Progenitor cell of endocrine pancreas (in vitro differentiated cells): ENCODE measurements around the gene FGD3. TPM values are rescaled to one million over a fixed set of nuclear protein-coding genes. Genes with fewer than 3 reads are reported as not detected.

Source experiments
- DNase-seq: peaks from one replicate; pipeline ENCODE4 v3.0.0; 2021; ENCODE audit warnings: low spot score; ENCODE audit not compliant: unreplicated experiment
- H3K27ac Mint-ChIP-seq: 2 replicates; pipeline ENCODE4 v1.8.0; 2021; ENCODE audit warnings: mild to moderate bottlenecking, moderate library complexity, mixed read lengths
- H3K27me3 Mint-ChIP-seq: 2 replicates; pipeline ENCODE4 v1.8.0; 2021; ENCODE audit warnings: mixed read lengths
- H3K36me3 Mint-ChIP-seq: 2 replicates; pipeline ENCODE4 v1.8.0; 2022; ENCODE audit warnings: mixed read lengths; ENCODE audit not compliant: insufficient read depth
- H3K4me1 Mint-ChIP-seq: 2 replicates; pipeline ENCODE4 v1.8.0; 2021; ENCODE audit warnings: low read depth, mixed read lengths
- H3K4me3 Mint-ChIP-seq: 2 replicates; pipeline ENCODE4 v1.8.0; 2021; ENCODE audit warnings: low read depth, mild to moderate bottlenecking, moderate library complexity, mixed read lengths
- H3K9me3 Mint-ChIP-seq: 2 replicates; pipeline ENCODE4 v1.8.0; 2021; ENCODE audit warnings: low read depth, mixed read lengths
- CTCF ChIP-seq: fragments of 200-600 bp; sonication (generic); IDR thresholded peaks from one replicate; pipeline ENCODE4 v1.5.0; 2021; ENCODE audit warnings: antibody characterized with exemption, mild to moderate bottlenecking; ENCODE audit not compliant: unreplicated experiment
- total RNA-seq: library from RNA; stranded (reverse); gene quantifications from 2 replicates; pipeline ENCODE4 v1.2.1, GENCODE V29; 2021

The FGD3 gene
- total RNA-seq, 1 donor from 2014 or later: 9.6 TPM

GRCh38 chr9:92979283-92980056 is 32.1 kb downstream of the FGD3 start:
- DNase-seq: no peak
- H3K4me3 Mint-ChIP-seq: no peak overlapping the region
- peaks cover 36% of the 10 kb centered on the region for H3K36me3 Mint-ChIP-seq
- H3K9me3 Mint-ChIP-seq: peaks cover 28% of the 10 kb centered on the region
- H3K27me3 Mint-ChIP-seq: no peaks in the 10 kb centered on the region
- H3K27ac Mint-ChIP-seq: no peak overlapping the region
- peaks cover 5% of the 10 kb centered on the region for H3K4me1 Mint-ChIP-seq
- TF ChIP-seq CTCF: no peak

DNA sequence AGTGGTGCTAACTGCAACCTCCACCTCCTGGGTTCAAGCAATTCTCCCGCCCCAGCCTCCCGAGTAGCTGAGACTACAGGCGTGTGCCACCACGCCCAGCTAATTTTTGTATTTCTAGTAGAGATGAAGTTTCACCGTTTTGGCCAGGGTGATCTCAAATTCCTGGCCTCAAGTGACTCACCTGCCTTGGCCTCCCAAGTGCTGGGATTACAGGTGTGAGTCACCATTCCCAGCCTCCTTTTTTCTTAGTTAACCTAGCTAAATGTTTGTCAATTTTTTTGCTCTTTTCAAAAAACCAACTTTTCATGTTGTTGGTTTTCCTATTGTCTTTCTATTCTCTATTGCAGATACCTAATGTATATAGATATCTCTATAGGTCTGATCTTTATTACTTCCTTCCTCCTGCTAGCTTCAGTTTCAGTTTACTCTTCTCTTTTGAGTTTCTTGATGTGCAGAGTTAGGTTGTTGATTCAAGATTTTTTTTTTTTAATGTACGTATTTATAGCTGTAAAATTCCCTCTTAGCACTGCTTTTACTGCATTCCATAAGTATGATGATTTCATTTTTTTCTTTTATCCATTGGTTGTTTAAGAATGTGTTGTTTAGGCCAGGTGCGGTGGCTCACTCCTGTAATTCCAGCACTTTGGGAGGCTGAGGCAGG is 32.9 kb downstream of the FGD3 start:
- H3K9me3 Mint-ChIP-seq: peaks cover 29% of the 10 kb centered on the region
- peaks cover 2% of the 10 kb centered on the region for H3K4me1 Mint-ChIP-seq
- H3K36me3 Mint-ChIP-seq: peaks cover 36% of the 10 kb centered on the region
- TF ChIP-seq CTCF: no peak
- H3K27me3 Mint-ChIP-seq: no peaks in the 10 kb centered on the region
- no peak for DNase-seq
- no peak overlapping the region for H3K27ac Mint-ChIP-seq
- no peak overlapping the region for H3K4me3 Mint-ChIP-seq

DNA sequence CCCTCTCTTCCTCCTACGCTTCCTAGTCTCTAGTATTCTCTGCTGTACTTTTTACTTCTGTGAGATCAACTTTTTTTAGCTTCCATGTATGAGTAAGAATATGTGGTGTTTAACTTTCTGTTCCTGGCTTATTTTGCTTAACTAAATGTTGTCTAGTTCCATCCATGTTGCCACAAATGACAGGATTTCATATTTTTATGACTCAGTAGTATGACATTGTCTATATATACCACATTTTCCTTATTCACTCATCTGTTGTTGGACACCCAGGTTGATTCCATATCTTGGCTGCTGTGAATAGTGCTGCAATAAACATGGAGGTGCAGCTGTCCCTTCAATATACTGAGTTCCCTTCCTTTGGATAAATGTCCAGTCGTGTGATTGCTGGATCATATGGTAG is 34.8 kb downstream of the FGD3 start:
- H3K4me3 Mint-ChIP-seq: no peak overlapping the region
- no peak for DNase-seq
- TF ChIP-seq CTCF: no peak
- peaks cover 39% of the 10 kb centered on the region for H3K36me3 Mint-ChIP-seq
- no peaks in the 10 kb centered on the region for H3K27me3 Mint-ChIP-seq
- H3K9me3 Mint-ChIP-seq: peaks cover 42% of the 10 kb centered on the region
- peaks cover 2% of the 10 kb centered on the region for H3K4me1 Mint-ChIP-seq
- H3K27ac Mint-ChIP-seq: no peak overlapping the region

DNA sequence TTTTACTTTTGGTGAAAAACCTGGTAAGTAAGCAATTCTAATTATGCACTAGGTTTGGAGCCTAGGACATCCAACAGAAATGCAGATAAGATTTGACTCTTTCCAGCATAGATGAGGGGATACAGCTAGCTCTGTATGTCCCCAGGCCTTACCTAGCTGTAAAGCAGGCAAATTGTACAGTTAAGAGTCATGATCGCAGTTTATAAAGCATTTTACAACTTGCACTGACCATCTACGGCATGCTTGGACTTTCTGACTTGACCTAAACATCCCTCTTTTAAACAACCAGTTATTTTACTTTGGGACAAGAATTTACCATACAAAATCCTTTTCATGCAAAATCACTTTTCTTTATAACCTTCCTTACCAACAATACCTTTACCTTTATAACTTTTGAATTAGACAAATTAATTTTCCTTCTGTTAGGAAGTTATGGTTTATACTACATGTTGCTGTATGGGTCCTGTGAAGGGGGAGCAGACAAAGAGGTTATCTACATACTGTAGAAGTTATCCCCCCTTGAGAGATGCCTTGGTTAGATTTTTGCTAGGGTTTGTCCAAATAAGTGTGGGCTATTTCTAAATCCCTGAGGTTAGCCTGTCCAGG is 36.8 kb downstream of the FGD3 start:
- peaks cover 42% of the 10 kb centered on the region for H3K36me3 Mint-ChIP-seq
- no peak for DNase-seq
- H3K27ac Mint-ChIP-seq: no peak overlapping the region
- H3K9me3 Mint-ChIP-seq: peaks cover 50% of the 10 kb centered on the region
- H3K4me3 Mint-ChIP-seq: no peak overlapping the region
- no peak for TF ChIP-seq CTCF
- H3K27me3 Mint-ChIP-seq: no peaks in the 10 kb centered on the region
- no peaks in the 10 kb centered on the region for H3K4me1 Mint-ChIP-seq

- H3K36me3 Mint-ChIP-seq: peaks cover 43% of the 10 kb centered on the region
- H3K27me3 Mint-ChIP-seq: no peaks in the 10 kb centered on the region
- no peak for TF ChIP-seq CTCF
- H3K9me3 Mint-ChIP-seq: peaks cover 54% of the 10 kb centered on the region
- H3K4me3 Mint-ChIP-seq: no peak overlapping the region
- no peak for DNase-seq
- H3K27ac Mint-ChIP-seq: no peak overlapping the region
- peaks cover 3% of the 10 kb centered on the region for H3K4me1 Mint-ChIP-seq
Observed at GRCh38 chr9:92984976-92985375, 37.7 kb downstream of the FGD3 start.
